LNCAP (cell line): ENCODE data around the gene RPL26.

ENCODE experiments used
- TF ChIP-seq, protein P1 (sequence below): fragments of 450-650 bp; IDR thresholded peaks from 2 replicates; pipeline ENCODE4 v1.5.1; 2017; ENCODE audit warnings: mild to moderate bottlenecking

The RPL26 gene

DNA sequence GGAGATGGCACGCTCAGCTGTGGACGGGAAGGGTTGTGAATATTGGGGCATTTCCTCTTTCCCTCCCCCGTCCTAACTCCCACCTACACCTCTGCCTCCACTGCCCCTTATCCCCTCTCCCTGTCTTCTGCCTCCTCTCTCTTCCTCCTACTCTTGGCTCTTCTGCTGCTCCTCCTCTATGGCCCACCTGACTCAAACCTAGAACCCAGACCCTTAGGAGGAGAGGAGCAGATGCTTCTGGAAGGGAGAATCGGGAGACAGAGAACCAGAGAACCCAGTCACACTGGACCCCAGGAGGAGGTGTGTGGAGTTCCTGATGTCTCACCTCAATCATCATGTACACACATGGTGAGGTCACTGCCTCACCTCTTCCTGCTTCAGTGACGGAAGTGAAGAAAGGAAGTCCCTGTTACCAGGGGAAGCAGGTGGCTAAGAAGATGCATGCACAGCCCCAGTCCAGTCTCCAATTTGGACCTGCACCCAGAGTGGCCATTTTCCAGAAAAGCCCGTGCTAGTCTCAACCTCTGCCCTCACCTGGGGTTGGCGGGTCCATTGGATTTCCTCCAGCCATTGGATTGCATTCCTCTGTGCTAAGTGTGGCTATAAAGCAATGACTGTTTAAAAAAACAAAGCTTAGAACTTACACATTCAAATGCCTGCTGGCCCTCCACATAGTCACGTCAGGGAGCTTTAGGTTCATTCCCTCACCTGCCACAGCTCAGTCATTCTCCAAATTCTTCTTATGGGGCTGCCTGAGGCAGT lies 10.7 kb upstream of the RPL26 start:
- TF ChIP-seq, protein P1, sequence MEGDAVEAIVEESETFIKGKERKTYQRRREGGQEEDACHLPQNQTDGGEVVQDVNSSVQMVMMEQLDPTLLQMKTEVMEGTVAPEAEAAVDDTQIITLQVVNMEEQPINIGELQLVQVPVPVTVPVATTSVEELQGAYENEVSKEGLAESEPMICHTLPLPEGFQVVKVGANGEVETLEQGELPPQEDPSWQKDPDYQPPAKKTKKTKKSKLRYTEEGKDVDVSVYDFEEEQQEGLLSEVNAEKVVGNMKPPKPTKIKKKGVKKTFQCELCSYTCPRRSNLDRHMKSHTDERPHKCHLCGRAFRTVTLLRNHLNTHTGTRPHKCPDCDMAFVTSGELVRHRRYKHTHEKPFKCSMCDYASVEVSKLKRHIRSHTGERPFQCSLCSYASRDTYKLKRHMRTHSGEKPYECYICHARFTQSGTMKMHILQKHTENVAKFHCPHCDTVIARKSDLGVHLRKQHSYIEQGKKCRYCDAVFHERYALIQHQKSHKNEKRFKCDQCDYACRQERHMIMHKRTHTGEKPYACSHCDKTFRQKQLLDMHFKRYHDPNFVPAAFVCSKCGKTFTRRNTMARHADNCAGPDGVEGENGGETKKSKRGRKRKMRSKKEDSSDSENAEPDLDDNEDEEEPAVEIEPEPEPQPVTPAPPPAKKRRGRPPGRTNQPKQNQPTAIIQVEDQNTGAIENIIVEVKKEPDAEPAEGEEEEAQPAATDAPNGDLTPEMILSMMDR = no peak

DNA sequence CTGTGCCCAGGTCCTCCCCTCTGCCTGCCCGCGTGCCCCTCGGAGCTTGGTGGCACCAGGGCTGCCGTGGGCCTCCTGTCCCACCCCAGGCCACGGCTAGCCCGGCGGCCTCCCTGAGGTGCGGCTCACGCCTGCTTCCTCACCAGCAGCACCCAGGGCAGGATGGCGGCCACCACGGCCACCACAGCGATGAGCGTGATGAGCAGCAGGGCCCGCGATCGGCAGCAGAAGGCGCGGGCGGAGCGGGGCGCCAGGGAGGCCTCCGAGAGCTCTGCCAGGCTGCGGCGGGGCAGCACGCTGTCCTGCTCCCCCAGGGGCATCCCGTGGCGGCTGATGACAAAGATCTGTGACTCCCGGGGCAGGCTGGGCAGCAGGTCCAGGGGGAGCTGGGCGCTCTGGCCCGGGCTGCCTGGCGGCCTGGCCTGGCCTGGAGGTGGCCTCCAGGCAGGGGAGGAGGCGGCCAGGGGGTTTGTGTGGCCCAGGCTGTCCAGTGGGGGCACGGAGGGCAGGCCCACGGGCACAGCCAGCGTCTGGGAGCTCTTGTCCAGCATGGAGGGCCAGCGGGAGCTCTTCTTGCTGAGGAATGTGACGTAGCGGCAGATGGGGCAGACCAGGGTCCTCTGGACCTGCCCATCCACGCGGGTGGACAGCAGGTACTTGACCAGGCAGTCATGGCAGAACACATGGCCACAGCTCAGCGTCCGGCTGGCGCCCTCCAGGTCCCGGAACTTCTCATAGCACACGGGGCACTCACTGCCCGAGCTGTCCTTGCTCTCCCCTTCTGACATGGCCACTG lies 9.9 kb upstream of the RPL26 start:
- TF ChIP-seq, protein P1 = no peak

DNA sequence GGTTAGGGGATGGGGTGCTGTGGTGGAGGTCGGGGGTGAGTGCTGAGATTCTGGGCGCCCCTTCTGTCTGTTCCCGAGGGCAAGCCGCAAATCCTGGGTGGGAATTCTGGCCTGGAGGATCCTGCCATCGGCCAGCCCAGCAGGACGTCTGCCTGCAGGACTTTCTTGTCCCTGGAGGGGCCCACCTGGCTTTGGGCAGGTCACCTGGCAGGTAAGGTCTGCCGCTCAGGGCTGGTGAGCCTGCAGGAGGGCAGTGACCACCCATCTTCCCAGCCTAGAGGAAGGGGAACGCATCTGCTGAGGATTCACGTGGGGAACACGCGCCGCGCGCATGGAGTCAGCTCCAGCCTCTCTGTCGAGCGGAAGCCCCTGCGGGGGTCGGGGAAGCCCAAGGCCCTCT lies 9.3 kb upstream of the RPL26 start:
- TF ChIP-seq, protein P1 = no peak

DNA sequence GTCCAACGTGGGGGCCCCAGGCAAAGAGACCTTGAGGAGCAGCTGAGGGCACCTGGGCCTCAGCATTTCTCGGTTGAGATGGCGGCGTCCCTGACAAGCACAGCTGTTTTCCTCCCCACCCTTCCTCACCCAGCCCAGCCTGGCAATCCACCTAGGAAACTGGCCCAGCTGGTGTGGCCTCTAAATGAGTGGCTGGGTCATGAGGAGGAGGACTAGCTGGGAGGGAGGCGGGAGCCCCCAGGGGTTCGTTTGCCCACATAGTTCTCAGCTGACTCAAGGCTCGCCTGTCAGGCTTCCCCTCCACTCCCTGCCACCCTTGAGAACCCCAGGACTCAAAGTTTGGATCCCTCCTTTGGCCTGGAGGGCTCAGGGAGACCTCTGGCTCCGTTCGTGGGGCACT lies 8.7 kb upstream of the RPL26 start:
- TF ChIP-seq, protein P1 = no peak

DNA sequence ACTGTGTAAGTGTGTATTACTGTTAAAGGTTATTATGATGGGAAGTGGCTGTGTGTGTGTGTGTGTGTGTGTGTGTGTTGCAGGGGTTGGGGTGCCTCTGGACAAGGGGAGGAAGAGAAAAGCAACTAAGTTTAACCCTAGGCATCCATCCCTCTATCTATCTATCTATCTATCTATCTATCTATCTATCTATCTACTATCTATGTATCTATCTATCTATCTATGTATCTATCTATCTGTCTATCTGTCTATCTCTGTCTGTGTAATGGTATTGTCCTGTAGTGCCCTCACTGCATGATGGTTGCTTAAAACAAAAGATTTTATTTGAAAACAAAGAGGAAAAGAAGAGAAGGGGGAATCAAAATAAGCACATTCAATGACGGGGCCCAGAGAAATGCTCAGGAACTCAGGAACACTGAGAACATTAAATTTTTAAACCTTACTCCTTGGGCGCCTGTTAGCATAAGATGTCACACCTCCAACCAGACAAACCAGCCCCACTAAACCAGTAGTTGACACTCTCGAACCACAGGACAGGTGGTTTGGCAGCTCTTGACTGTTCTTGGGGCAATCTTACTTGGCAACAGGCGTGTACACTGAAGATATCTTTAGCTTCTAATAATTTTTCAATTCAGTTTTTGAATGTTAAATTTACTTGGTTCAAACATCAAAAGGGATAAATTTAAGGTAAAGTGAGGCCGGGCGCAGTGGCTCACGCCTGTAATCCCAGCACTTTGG lies 5.1 kb upstream of the RPL26 start:
- TF ChIP-seq, protein P1 = no peak

DNA sequence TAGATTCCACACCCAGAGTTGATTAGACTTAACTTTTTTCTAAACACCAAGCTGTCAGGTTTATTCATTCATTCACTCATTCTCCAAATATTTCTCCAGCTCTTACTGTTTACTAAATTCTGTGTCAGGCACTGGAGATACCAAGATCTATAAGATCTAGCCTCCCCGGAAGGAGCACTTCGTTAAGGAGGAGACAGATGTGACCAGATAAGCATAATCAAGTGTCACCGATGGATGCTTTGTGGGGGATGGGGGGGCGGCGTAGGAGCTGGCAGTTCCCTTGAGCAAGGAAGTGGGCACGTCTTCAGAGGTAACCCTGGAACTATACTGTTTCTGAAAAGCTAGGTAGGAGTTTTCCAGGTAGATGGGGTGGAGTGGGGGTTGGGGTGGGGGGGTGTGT lies 3.8 kb upstream of the RPL26 start:
- TF ChIP-seq, protein P1 = no peak

DNA sequence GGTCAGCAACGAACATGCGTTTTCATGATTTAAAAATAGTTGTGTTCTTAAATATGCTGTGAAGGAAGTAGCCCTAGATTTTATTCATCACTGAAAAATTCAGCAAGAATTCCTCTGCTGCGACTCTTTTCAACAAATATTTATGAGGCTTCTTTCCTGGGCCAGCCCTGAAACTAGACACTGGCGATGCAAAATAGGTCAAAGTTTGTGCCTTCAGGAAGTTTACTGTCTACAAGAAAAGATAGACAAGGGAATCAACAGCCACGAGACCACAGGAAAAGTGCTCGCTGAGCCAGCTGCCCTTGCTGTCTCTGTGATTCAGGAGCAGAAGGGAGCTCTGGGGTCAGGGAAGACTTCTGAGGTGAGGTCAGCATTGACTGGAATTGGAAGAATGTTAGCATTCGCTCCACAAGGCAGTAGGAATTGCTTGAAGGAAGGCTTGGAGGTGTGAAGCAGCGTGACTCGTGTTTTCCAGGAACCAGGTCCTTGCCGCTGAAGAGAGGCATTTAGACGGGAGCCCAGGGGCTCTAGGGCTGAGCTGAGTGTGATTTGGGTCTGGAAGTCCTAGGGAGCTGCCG lies 1.9 kb upstream of the RPL26 start:
- TF ChIP-seq, protein P1 = no peak
